ENCODE measurements around the gene HHIP. TPM values are rescaled to one million over a fixed set of nuclear protein-coding genes. Genes with fewer than 3 reads are reported as not detected.
A peak's percentile ranks its signal among the peaks of the same experiment; 100 is the strongest.

The HHIP gene
- total RNA-seq, 1 donor from 2014 or later: 4.4 TPM

GRCh38 chr4:144658015-144658567 is 12.1 kb downstream of the HHIP start:
- no peak for DNase-seq

- no peak for DNase-seq
Measured at GRCh38 chr4:144658903-144659302, 12.9 kb downstream of the HHIP start.

GRCh38 chr4:144659447-144659846 is 13.5 kb downstream of the HHIP start:
- no peak for DNase-seq

- DNase-seq: peak; percentile 35
Measured at GRCh38 chr4:144663834-144664475, 18.0 kb downstream of the HHIP start.

DNA sequence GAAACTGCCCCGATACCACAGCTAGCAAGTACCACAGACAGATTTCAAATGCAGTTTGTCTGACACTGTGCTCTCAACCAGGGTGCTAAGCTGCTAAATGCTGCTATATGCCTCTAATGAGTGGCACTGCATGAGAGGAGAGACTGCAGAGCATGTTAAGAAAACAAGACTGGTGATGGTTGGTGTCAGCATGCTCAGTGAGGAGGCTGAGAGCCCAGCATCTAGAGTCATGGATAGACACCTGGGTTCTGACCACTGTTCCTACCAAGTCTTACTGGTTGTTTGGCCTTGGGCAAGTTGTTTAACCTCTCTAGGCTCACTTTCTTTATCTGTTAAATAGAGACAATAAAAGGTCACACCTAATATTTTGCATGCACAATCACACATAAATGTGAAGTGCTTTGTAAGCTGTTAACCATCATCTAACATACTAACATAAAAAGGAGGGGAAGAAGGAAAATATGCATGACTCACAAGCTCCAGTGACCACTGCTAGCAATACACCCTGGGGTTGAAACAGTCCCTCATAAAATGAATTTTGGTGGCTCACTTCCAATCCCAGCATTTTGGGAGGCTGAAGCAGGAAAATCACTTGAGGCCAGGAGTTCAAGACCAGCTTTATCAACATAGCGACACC is 20.7 kb downstream of the HHIP start:
- no peak for DNase-seq

DNA sequence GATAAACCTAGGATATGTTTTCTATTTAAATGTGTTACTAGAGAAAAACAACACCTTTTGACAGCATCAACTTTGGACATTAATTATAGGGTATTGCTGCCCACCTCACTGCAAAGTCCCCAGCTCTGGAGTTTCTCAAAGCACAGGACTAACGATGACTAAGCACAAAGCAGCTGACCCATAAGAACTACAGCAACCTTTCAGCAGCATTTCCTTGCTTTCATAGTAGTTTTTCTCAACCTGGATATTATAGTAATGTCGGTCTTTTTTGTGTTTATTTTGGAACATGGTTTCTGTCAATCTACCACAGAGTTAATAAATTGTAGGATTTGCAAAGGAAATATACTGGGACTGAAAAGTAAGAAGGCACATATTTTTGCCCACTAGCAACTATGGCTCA is 21.5 kb downstream of the HHIP start:
- no peak for DNase-seq

DNA sequence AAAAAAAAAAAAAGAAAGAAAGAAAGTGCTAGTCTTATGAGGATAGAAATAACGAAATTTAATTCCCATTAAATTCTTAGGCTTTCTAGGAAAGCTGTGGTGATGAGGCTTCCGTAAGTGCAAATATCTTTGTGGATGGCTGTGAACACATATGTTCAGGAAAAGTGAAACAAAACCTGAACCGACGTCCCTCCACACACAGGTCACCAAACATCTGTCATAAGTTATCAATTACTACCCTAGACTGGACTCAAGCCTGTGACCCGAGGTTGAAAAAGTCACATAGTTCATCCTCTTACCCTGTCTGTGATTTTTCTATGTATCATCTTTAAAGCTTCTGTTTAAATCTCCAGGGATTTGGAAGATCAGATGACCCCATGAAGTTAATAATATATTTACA is 24.8 kb downstream of the HHIP start:
- no peak for DNase-seq

- DNase-seq: no peak
Measured at GRCh38 chr4:144674711-144675110, 28.8 kb downstream of the HHIP start.

DNA sequence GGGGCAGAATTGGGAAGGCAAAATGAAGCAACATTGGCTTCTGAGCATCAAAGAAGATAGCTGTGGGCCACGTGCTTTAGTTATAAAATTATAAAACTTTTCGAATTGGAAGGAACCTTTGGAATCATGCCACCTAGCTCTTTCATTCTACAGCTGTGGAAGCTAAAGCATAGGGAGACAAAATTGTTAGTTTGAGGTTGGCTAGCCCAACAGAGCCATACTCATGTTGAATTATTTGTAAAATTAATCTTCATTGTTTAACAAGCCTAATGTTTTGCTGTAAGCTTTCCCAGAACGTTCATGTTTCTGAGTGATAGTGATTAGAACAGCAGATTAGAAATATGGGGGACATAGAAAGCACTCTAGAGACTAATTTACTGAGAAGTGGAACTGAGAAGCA is 35.9 kb downstream of the HHIP start:
- no peak for DNase-seq

- no peak for DNase-seq
Measured at GRCh38 chr4:144683516-144683915, 37.6 kb downstream of the HHIP start.

DNA sequence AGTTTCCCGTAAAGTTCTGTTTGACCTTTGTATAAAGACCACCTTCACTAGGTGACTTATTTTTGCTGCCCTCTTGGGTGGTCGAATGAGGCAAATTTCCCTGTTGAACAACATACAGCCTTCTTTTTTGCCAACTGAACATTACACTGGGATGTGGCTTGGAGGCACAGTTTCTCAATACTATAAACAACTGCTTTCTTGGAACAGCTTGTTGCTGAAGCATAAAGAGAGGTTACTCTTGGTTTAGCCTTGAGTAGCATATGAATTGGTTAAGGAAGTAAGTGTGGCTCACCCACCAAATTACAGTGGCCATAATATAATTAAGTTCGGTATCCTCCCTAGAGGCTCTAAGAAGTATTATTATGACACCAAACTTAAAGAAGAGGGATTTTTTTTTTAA is 40.0 kb downstream of the HHIP start:
- no peak for DNase-seq

DNA sequence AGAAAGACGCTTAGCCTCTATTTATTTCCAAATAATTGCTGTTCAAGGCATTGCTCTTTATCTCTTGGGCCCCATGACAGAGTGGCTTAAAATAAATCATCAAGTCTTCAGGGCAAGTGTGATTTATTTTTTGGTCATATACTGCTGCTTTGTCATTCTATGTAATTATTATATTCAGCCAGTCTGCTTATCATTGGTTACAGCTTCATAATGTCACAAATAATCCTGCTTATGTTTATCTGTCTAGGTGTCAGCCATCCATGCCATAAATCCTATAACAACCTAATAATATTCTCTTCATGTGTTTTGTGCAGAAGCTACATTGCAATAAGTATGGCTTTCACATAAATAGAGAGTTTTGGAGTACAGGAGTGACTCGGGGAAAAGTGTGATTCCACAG is 41.0 kb downstream of the HHIP start:
- no peak for DNase-seq

- DNase-seq: no peak
Measured at GRCh38 chr4:144687466-144687865, 41.5 kb downstream of the HHIP start.

DNA sequence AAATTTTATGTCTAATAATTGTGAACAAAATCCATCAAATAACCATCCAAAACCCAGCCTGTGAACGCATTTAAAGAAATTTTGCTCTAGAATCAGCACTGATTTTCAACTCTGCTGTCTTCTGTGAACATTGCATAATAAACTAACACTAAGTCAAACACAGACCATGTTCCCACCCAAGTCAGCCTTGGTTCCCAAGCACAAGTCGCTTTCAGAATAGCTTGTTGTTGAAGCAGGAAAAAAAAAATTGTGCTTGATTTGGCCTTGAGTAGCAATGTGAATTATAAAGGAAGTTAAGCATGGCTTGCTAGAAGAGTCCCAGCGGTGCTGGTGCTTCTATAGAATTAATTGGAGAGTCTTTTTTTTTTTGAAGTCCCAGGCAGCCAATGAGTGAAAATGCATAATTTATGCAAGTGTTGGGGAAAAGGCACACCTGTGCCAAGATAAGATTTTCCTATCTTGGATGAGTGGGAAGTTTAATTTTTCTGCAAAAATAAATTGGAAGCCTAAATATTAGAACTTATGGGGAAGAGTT is 42.1 kb downstream of the HHIP start:
- DNase-seq: no peak

DNA sequence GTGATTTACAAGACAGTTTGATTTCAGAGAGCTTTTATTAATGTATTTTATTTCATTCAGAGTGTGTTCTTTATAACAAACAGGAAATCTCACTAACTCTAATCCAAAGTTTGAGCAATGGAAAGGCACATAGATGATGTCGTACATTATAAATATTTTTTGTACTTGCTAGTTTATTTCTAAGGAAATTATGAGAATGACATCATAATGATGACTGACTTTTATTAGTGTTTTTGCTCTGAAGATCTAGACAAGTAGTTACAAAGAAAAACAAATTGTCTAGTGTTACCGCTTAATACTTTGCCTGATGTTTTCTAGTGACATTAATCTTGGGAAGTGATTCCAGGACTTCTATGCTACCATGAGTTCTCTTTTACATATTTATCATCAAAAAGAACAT is 43.2 kb downstream of the HHIP start:
- DNase-seq: no peak

GRCh38 chr4:144695721-144696120 is 49.8 kb downstream of the HHIP start:
- no peak for DNase-seq

GRCh38 chr4:144696376-144696775 is 50.4 kb downstream of the HHIP start:
- no peak for DNase-seq

- no peak for DNase-seq
Measured at GRCh38 chr4:144699565-144699964, 53.6 kb downstream of the HHIP start.

GRCh38 chr4:144701683-144702233 is 55.8 kb downstream of the HHIP start:
- DNase-seq: no peak

- DNase-seq: no peak
Measured at GRCh38 chr4:144703494-144703893, 57.5 kb downstream of the HHIP start.

DNA sequence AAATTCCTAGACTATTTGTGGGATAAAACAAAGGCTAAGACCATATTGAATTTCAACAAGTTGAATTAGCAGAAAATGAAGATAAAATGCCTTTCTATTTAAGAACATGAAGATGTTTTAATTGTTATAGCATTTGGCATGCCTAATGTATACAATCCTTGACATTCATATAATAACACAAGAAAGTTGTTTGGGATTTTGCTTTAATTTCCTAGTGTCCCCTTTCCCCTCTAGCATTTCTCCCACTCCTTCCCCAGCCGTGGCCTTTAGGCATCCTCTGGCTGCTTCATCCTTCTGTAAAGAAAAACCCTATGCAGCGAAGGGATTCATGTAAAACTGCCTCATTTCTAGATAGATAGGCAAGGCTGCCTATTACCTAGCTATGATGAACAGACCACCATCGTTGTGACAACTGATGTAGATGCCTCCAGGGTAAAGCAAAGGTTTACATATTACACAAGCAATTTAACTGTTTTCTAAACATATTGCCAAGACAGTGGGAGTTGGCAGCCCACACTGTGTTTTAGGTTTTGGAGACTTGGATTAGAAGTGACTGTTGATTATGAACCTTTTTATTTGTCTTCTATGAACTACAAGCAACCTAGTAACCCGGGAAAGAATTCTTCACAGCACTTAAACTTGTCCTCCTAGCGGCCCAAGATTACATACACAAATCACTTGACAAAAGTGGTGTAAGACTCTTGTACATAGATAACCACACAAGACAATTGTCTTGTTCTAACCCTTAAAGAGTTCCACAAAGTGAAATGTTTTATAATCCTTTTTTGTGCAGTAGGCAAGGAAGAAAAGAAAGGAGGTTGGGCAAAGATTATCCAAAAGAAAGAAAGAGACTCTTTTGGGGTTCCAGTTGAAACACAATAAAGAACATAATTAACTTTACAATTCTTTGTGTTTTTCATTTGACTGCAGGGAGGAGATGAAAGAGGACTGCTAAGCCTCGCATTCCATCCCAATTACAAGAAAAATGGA is 59.9 kb downstream of the HHIP start:
- DNase-seq: no peak

- DNase-seq: no peak
Measured at GRCh38 chr4:144709159-144709558, 63.2 kb downstream of the HHIP start.

Data from tongue (tissue), 2 donors.